AG04449 (cell line): ENCODE results near the gene MYCBPAP.

Experiments
- CTCF ChIA-PET: fragments of 350-600 bp; formaldehyde crosslinking; extraction: SDS; loops from one replicate; lab custom pipeline; 2021; ENCODE audit warnings: antibody characterized with exemption; lab: Yijun Ruan, JAX
- POLR2A ChIA-PET: fragments of 400-600, 350-600 bp; formaldehyde crosslinking; extraction: SDS; loops from one replicate; lab custom pipeline; 2020; ENCODE audit warnings: antibody characterized with exemption, inconsistent platforms; lab: Yijun Ruan, JAX
- DNase-seq: peaks from one replicate; pipeline ENCODE4 v3.0.0-alpha.2; 2010; ENCODE audit warnings: low read depth, low spot score
- H3K4me3 ChIP-seq: 2 replicates; pipeline ENCODE4 v1.5.1; 2011; ENCODE audit warnings: low read depth, mild to moderate bottlenecking, control low read depth, low read length
- TF ChIP-seq, protein P1 (sequence below): IDR thresholded peaks from one replicate; pipeline ENCODE4 v1.5.1; 2011; ENCODE audit warnings: mild to moderate bottlenecking, moderate library complexity, low read length, control low read depth, inconsistent platforms; ENCODE audit not compliant: insufficient read depth; ENCODE audit errors: missing control alignments

Gene MYCBPAP

DNA sequence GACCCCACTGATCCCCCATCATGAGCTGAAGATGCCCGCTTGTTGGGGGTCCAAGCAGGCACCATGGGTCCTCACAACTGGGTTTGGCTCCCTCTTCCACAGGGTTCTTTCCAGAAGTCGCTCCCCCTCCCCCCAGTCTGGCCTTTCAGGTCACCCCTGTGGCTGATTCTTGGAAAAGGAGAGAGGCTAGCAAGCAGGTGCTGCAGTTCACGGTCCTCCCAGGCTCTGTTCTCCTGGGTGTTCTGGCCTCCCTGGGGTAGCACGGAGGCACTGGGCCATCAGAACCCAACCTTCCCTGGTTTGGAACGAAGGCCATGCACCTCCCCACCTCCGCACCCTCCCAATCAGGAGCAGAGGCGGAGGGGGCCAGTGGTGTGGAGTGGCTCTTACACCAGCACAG lies 71.2 kb downstream of the MYCBPAP start:
- CTCF ChIA-PET, result no interaction called here
- DNase-seq, result no peak
- POLR2A ChIA-PET, result no interaction called here
- TF ChIP-seq, protein P1, sequence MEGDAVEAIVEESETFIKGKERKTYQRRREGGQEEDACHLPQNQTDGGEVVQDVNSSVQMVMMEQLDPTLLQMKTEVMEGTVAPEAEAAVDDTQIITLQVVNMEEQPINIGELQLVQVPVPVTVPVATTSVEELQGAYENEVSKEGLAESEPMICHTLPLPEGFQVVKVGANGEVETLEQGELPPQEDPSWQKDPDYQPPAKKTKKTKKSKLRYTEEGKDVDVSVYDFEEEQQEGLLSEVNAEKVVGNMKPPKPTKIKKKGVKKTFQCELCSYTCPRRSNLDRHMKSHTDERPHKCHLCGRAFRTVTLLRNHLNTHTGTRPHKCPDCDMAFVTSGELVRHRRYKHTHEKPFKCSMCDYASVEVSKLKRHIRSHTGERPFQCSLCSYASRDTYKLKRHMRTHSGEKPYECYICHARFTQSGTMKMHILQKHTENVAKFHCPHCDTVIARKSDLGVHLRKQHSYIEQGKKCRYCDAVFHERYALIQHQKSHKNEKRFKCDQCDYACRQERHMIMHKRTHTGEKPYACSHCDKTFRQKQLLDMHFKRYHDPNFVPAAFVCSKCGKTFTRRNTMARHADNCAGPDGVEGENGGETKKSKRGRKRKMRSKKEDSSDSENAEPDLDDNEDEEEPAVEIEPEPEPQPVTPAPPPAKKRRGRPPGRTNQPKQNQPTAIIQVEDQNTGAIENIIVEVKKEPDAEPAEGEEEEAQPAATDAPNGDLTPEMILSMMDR, result no peak
- H3K4me3 ChIP-seq, result no peak overlapping the region

DNA sequence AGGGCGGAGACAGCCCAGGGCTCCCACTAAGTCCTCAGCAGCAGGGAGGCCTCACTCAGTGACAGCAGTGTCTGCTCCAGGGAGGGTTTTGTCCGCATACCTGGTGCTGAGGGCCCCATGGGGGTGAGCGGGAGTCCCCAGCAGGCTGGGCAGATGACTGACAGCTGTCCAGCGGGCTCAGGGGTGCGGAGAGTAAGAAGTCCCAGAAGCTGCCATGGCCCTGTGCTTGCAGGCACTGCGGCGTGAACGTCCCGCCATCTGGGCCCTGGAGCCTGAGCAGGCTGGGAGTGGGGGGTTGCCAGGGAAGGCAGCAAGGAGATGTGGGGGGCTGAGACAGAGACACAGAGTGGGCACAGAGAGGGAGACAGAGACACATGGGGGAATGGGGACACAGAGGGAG lies 72.4 kb downstream of the MYCBPAP start:
- ChIA-PET CTCF (no interaction called here), POLR2A (no interaction called here)
- TF ChIP-seq, protein P1, result no peak
- DNase-seq, result no peak
- no peak overlapping the region for H3K4me3 ChIP-seq
